Transverse colon (tissue), 3 donors: ENCODE measurements around the gene IMPG2.

Experiments used
- CTCF ChIP-seq, 5 experiments: fragments of 200-600 bp in 3 of 5; fragments of 450-650 bp in 2 of 5; sonication (generic) in 3 of 5; IDR thresholded peaks; 1 replicate in 2 of 5; 2 replicates in 3 of 5; pipeline ENCODE4 v1.5.1; 2016 to 2017; ENCODE audit warnings: antibody characterized with exemption in 5 of 5, inconsistent platforms in 3 of 5, mild to moderate bottlenecking in 2 of 5, moderate library complexity in 1 of 5
- POLR2A ChIP-seq: fragments of 450-650 bp; IDR thresholded peaks from one replicate; pipeline ENCODE4 v1.6.1; 2016; ENCODE audit warnings: antibody characterized with exemption, mild to moderate bottlenecking, moderate library complexity

- TF ChIP-seq CTCF (IDR thresholded peaks at IDR 0.05) (no peak), POLR2A (no peak)
Measured at GRCh38 chr3:101216710-101217465, 103.5 kb downstream of the IMPG2 start.
